GM19324 (cell line): Measurements from ENCODE around the gene ATG16L2.
"Not testable (repeated sequence)": the region's sequence is repeated elsewhere in the genome, so short reads cannot be mapped to it uniquely, and the experiment has no call there.

ENCODE experiments used
- ATAC-seq: cut with Tn5 transposase; IDR thresholded peaks from one replicate; pipeline ENCODE4 v1.9.1; 2021; ENCODE audit warnings: mild to moderate bottlenecking, moderate library complexity; ENCODE audit not compliant: unreplicated experiment, low FRiP score

ATG16L2 gene

DNA sequence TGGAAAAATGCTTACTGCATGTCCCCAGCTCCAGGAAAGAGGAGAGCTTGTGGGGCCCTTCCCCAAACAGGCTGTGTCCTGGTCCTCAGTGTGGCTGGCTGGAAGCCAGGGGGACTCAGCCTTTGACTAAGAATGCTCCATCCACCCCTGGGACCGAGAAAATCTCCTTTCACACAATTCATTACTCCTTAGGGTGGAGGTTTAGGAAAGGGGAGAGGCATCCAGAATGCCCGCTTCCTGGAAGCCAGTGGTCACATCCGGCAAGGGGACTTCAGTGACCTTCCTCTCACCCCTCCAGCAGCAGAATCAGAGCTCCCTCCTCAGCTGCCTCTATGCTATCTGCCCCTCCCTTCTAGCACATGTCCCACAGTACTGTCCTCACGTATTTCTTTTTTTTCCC lies 21.9 kb downstream of the ATG16L2 start:
- ATAC-seq: no peak

DNA sequence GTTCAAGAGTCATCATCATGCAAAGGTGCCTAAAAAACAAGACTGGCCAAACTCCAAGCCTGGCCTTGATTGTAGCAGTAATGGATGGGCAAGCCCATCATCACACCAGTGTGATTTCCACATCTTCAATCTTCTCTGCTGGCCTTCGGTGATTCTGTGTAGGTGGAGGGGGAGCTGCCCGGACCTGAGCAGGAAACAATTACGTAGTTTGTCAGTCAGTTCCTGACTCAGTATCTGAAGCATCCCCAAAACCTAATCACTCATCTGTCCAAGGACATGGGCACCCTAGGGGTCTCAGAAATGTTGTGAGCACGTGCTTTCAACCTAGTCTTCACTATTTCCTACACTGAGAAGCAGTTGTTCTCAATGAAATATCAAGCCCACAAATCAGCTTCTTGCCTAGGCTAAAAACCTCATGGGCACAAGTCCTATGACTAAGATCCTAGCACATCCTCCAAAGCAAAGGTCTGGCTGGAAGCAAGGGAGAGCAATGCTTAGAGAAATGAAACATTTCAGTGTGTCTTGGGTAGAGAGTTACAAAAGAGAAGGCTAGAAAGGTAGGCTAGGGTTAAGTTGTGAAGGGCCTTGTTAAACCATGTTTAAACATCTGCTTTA lies 24.6 kb downstream of the ATG16L2 start:
- ATAC-seq: no peak

- no peak for ATAC-seq
Measured at GRCh38 chr11:72840780-72841179, 26.6 kb downstream of the ATG16L2 start.

GRCh38 chr11:72841397-72841796 lies 27.2 kb downstream of the ATG16L2 start:
- ATAC-seq: no peak

DNA sequence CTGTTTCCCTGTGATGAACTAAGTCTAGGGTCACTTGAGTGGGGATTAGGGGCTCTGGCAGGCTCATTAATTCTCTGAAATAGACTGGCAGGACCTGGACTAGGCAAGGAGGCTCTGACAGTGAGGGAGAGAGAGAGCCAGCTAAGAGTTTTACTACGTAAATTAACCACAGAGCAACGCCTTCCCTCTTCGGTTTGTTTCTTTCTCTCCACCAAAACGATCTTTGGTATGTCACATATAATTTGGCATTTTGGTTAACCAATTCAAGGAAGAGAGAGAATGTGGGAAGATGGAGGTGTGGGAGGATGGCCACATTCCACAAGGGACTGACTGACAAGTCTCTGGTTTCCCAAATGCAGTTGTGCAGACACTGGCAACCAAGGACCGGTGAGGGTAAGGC lies 27.9 kb downstream of the ATG16L2 start:
- ATAC-seq: no peak

DNA sequence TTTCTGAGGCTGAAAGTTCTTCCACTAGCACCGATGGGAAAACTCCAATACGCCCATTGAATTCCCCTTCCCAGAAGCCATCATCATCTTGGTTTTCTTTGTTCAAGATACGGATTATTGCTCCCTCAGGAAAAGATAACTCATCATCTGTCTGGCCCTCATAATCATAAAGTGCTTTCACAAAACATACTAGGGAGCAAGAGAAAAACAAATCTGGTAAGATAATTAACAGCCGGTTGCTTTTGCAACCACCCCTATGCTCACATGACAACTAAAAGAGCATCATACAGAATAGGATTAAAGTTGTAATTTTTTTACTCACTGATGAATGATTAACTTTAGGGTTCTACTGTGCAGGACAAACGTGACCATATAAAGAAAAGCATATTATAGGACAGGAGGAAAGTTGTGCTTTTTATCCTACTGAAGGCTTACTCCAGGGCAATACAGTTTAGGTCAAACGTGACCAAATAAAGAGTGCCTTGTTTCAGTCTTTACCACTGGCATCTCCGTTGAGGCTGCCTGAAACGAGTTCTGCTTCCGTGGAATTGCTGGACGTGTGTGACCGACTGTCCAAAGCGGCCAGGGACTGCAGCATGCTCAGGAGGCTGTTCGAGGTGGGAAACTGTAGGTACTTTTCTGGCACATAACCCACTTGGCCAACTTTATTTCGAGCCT lies 28.6 kb downstream of the ATG16L2 start:
- no peak for ATAC-seq

DNA sequence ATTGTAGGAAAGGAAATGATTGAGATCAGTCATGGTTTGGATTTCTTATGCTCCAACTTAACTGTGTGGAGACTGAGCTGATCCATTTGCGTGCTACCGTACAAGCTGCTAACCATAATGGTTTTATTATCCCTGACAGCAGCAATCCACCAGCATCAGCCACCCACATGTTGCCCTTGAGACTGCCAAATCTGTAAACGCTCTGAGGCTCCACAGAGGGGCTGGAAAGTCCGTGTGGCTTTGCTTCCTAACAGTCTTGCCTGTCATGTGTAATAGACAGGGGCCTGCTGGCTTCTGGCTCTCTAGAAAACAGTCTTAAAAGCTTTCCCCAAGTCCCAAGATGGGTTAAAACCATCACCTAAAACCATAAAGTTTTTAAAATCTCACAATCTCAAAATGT lies 30.1 kb downstream of the ATG16L2 start:
- no peak for ATAC-seq

- no peak for ATAC-seq
Measured at GRCh38 chr11:72848846-72849466, 34.7 kb downstream of the ATG16L2 start.

DNA sequence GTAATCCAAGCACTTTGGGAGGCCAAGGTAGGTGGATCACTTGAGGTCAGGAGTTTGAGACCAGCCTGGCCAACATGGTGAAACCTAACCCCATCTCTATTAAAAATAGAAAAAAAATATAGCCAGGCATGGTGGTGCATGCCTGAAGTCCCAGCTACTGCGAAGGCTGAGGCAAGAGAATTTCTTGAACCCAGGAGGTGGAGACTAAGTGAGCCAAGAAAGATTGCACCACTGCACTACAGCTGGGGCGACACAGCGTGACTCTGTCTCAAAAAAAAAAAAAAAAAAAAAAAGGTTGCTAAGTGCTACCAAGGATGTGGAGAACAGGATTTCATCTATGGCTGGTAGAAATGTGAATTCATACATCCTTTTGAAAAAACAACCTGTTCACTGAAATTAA lies 36.6 kb downstream of the ATG16L2 start:
- no peak for ATAC-seq

- ATAC-seq: no peak
Measured at GRCh38 chr11:72851726-72852125, 37.5 kb downstream of the ATG16L2 start.

- ATAC-seq: no peak
Measured at GRCh38 chr11:72856065-72856464, 41.9 kb downstream of the ATG16L2 start.

DNA sequence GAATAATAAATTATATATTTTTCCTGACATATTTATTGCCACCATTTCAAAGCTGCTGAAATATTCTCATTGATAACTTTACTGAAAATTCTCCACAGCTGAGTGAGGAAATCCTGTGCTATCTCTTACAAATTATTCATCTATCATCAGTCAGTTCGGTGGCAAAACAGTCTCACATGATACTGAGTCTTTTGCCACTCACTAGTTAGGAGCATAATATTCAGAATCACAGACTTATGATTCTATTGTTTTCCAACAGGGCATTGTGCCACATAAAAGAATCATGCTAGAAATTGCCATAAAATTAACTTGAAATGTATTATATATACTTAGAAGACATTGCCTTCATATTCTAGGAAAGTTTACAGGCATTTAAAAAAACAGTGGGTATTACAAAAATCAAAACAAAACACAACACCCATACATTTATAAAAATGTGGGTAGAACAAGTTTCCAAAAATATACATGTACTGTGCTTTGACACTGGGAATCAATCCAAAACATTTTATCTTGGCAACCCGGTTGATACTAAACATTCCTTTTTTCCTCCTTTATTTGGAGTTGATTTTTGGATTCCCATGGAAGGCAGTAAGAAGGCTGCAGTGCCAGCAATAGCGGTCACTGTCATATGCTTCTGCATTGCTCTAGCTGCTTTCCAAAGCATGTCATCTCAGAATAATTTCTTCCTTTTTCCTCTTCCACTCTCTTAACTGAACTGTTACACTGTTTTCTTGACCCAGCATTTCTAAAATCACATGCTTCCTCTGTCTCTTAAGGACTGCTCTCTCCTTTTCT lies 42.5 kb downstream of the ATG16L2 start:
- no peak for ATAC-seq

DNA sequence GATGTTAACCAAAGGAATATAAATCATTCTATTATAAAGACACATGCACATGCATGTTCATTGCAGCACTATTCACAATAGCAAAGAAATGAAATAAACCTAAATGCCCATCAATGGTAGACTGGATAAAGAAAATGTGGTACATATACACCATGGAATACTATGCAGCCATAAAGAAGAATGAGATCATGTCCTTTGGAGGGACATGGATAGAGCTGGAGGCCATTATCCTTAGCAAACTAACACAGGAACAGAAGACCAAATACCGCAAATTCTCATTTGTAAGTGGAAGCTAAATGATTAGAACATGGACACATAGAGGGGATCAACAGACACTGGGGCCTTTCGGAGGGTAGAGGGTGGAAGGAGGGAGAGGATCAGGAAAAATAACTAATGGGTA lies 44.1 kb downstream of the ATG16L2 start:
- ATAC-seq: not testable (repeated sequence)

- no peak for ATAC-seq
Measured at GRCh38 chr11:72859126-72859525, 44.9 kb downstream of the ATG16L2 start.

DNA sequence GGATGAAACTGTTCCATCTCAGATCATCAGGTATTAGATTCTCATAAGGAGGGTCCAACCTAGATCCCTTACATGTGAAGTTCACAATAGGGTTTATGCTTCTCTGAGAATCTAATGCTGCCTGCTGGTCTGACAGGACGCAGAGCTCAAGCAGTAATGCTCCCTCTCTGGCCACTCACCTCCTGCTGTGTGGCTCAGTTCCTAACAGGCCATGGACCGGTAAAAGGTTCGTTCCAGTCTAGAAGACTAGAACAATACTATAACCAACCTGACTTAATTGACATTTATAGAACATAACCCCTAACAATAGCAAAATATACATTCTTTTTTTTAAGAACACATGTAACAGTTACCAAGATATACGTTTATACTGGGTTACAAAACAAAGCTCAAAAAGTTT lies 45.8 kb downstream of the ATG16L2 start:
- no peak for ATAC-seq

GRCh38 chr11:72860592-72860991 lies 46.4 kb downstream of the ATG16L2 start:
- ATAC-seq: no peak

DNA sequence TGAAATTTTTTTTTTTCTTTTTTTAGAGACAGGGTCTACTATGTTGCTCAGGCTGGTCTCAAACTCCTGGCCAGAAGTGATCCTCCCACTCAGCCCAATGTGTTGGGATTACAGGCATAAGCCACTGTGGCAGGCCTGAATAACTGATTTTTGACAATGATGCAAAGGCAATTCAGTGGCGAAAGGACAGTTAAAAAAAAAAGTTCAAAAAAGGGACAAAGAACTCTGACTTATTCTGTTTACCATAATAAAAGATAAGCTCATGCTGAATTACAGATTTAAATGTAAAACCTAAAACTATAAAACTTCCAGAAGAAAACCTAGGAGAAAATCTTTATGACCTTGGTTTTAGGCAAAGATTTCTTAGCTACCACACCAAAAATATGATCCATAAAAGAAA lies 48.9 kb downstream of the ATG16L2 start:
- ATAC-seq: no peak

GRCh38 chr11:72863916-72864315 lies 49.7 kb downstream of the ATG16L2 start:
- ATAC-seq: no peak

GRCh38 chr11:72864702-72865655 lies 50.8 kb downstream of the ATG16L2 start:
- no peak for ATAC-seq

DNA sequence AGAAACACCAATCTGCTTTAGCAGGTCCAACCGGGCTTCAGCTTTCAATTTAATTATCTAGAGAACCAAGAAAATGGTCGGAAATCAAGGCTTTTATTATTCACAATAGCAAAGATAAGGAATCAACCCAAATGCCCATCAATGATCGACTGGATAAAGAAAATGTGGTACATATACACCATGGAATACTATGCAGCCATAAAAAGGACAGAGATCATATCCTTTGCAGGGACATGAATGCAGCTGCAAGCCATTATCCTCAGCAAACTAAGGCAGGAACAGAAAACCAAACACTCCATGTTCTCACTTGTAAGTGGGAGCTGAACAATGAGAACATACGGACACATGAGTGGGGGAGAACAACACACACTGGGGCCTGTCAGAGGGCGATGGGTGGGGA lies 53.8 kb downstream of the ATG16L2 start:
- no peak for ATAC-seq
